Ascending aorta (tissue), 2 donors: Measurements from ENCODE around the gene CELA3A. TPM values are rescaled to one million over a fixed set of nuclear protein-coding genes. Genes with fewer than 3 reads are reported as not detected.

Experiments used
- DNase-seq, 2 donors: peaks; one replicate each; pipeline ENCODE4 v3.0.0-alpha.2; 2019; ENCODE audit warnings: low spot score in 2 of 2
- H3K27ac ChIP-seq, 2 donors: fragments of 200-600 bp; sonication (generic); one replicate each; pipeline ENCODE4 v1.5.1; 2016 to 2017; ENCODE audit warnings: mild to moderate bottlenecking in 1 of 2
- H3K27me3 ChIP-seq: fragments of 200-600 bp; sonication (generic); one replicate; pipeline ENCODE4 v1.5.1; 2017
- H3K36me3 ChIP-seq, 2 donors: fragments of 200-600 bp; sonication (generic); one replicate each; pipeline ENCODE4 v1.5.1; 2016
- H3K4me1 ChIP-seq, 2 donors: fragments of 200-600 bp; sonication (generic); one replicate each; pipeline ENCODE4 v1.5.1; 2016 to 2017; ENCODE audit warnings: mild to moderate bottlenecking in 1 of 2
- H3K4me3 ChIP-seq, 2 donors: fragments of 200-600 bp; sonication (generic); one replicate each; pipeline ENCODE4 v1.5.1; 2016 to 2017; ENCODE audit warnings: mild to moderate bottlenecking in 1 of 2
- H3K9me3 ChIP-seq, 2 donors: fragments of 200-600 bp; sonication (generic); one replicate each; pipeline ENCODE4 v1.5.1; 2016
- CTCF ChIP-seq, 3 experiments: fragments of 200-600 bp in 2 of 3; fragments of 450-650 bp in 1 of 3; sonication (generic) in 2 of 3; IDR thresholded peaks; one replicate each; pipeline ENCODE4 v1.5.1; 2016 to 2019; ENCODE audit warnings: antibody characterized with exemption in 3 of 3, mild to moderate bottlenecking in 1 of 3, moderate library complexity in 1 of 3
- intact Hi-C: fragments of 100-400 bp; cut with DNase I; formaldehyde crosslinking; loops from one replicate; pipeline ENCODE4 v1.15.1; 2023
- total RNA-seq: library from RNA; depleted of rRNA; stranded (reverse); fragments of >200 nt; gene quantifications from one replicate; pipeline ENCODE4 v1.1.0, GENCODE V29; 2016

CELA3A gene
- total RNA-seq, result not detected

GRCh38 chr1:22001409-22001808 is at the start of gene CELA3A:
CELA3A (plus strand) TSS chr1:22001657; CDS start chr1:22001675, 18 bp downstream.
- Histone ChIP-seq H3K36me3 (no peaks in the 10 kb centered on the region), H3K27me3 (no peaks in the 10 kb centered on the region), H3K9me3 (no peaks in the 10 kb centered on the region), H3K4me1 (no peaks in the 10 kb centered on the region), H3K4me3 (no peak within 1 kb of the TSS), H3K27ac (no peak within 1 kb of the TSS)
- DNase-seq, result no peak
- TF ChIP-seq CTCF (IDR thresholded peaks at IDR 0.05), result no peak
- intact Hi-C loops, result no loop called here

- Histone ChIP-seq H3K9me3 (no peaks in the 10 kb centered on the region), H3K4me3 (no peak overlapping the region), H3K36me3 (no peaks in the 10 kb centered on the region), H3K27ac (peak overlapping the region in 1 of 2 donors; percentile 26), H3K27me3 (no peaks in the 10 kb centered on the region), H3K4me1 (peaks cover 12 to 18% of the 10 kb centered on the region in 2 donors)
- intact Hi-C loops, result no loop called here
- no peak for TF ChIP-seq CTCF (IDR thresholded peaks at IDR 0.05)
- no peak for DNase-seq
These were observed 48.5 kb upstream of the CELA3A start for GRCh38 chr1:21952786-21953520.

GRCh38 chr1:21955058-21955457 is 46.4 kb upstream of the CELA3A start:
- Histone ChIP-seq H3K4me3 (no peak overlapping the region), H3K9me3 (no peaks in the 10 kb centered on the region), H3K36me3 (no peaks in the 10 kb centered on the region), H3K4me1 (peaks cover 12 to 18% of the 10 kb centered on the region in 2 donors), H3K27ac (peak overlapping the region; percentile 67 to 69), H3K27me3 (no peaks in the 10 kb centered on the region)
- DNase-seq, result no peak
- no peak for TF ChIP-seq CTCF (IDR thresholded peaks at IDR 0.05)
- intact Hi-C loops, result no loop called here

- intact Hi-C loops, result no loop called here
- peak overlapping the region; percentile 67 to 69 for H3K27ac ChIP-seq
- no peaks in the 10 kb centered on the region for H3K27me3 ChIP-seq
- no peaks in the 10 kb centered on the region for H3K36me3 ChIP-seq
- TF ChIP-seq CTCF (IDR thresholded peaks at IDR 0.05), result no peak
- no peaks in the 10 kb centered on the region for H3K9me3 ChIP-seq
- DNase-seq, result no peak
- H3K4me1 ChIP-seq, result peaks cover 12 to 18% of the 10 kb centered on the region in 2 donors
- no peak overlapping the region for H3K4me3 ChIP-seq
These were observed 45.8 kb upstream of the CELA3A start for GRCh38 chr1:21955501-21956281.

GRCh38 chr1:21956720-21957552 is 44.5 kb upstream of the CELA3A start:
- intact Hi-C loops, result no loop called here
- no peaks in the 10 kb centered on the region for H3K9me3 ChIP-seq
- H3K4me3 ChIP-seq, result no peak overlapping the region

More at GRCh38 chr1:21956720-21957552, 44.5 kb upstream of the CELA3A start:
- peaks cover 12 to 18% of the 10 kb centered on the region in 2 donors for H3K4me1 ChIP-seq
- no peaks in the 10 kb centered on the region for H3K27me3 ChIP-seq
- TF ChIP-seq CTCF (IDR thresholded peaks at IDR 0.05), result no peak
- H3K36me3 ChIP-seq, result no peaks in the 10 kb centered on the region
- peak overlapping the region; percentile 67 to 69 for H3K27ac ChIP-seq
- peak; percentile 54 to 83 for DNase-seq
